NCI-H187 treated with DMSO at 0.1 percent for 48 hours (cell line): ENCODE measurements around the gene DERA.
"Not testable (repeated sequence)": the region's sequence is repeated elsewhere in the genome, so short reads cannot be mapped to it uniquely, and the experiment has no call there.

ENCODE experiments used
- DNase-seq: peaks from one replicate; lab custom pipeline; 2025; lab: John Stamatoyannopoulos, UW

The DERA gene

GRCh38 chr12:15963271-15963670 lies 52.1 kb downstream of the DERA start:
- no peak for DNase-seq

- no peak for DNase-seq
Observed at GRCh38 chr12:15966426-15966825, 55.3 kb downstream of the DERA start.

- DNase-seq: not testable (repeated sequence)
Observed at GRCh38 chr12:15967053-15967452, 55.9 kb downstream of the DERA start.

- no peak for DNase-seq
Observed at GRCh38 chr12:15971211-15971610, 60.1 kb downstream of the DERA start.

- no peak for DNase-seq
Observed at GRCh38 chr12:15972894-15973293, 61.8 kb downstream of the DERA start.

GRCh38 chr12:15977999-15978951 lies 67.1 kb downstream of the DERA start:
- no peak for DNase-seq

GRCh38 chr12:15979096-15980092 lies 68.3 kb downstream of the DERA start:
- DNase-seq: no peak

GRCh38 chr12:15982071-15982470 lies 70.9 kb downstream of the DERA start:
- no peak for DNase-seq

GRCh38 chr12:15982471-15982870 lies 71.3 kb downstream of the DERA start:
- no peak for DNase-seq

GRCh38 chr12:15982921-15983320 lies 71.8 kb downstream of the DERA start:
- no peak for DNase-seq

GRCh38 chr12:15984097-15984800 lies 73.1 kb downstream of the DERA start:
- DNase-seq: no peak

GRCh38 chr12:15984963-15985362 lies 73.8 kb downstream of the DERA start:
- no peak for DNase-seq

GRCh38 chr12:15987696-15988095 lies 76.6 kb downstream of the DERA start:
- no peak for DNase-seq

GRCh38 chr12:15988983-15989755 lies 78.0 kb downstream of the DERA start:
- DNase-seq: no peak

- no peak for DNase-seq
Observed at GRCh38 chr12:15995801-15996200, 84.7 kb downstream of the DERA start.

GRCh38 chr12:15996254-15996653 lies 85.1 kb downstream of the DERA start:
- DNase-seq: no peak

- no peak for DNase-seq
Observed at GRCh38 chr12:15996948-15997347, 85.8 kb downstream of the DERA start.

GRCh38 chr12:15997910-15998309 lies 86.8 kb downstream of the DERA start:
- no peak for DNase-seq

- DNase-seq: no peak
Observed at GRCh38 chr12:16002880-16003279, 91.7 kb downstream of the DERA start.

GRCh38 chr12:16003460-16003859 lies 92.3 kb downstream of the DERA start:
- no peak for DNase-seq

GRCh38 chr12:16006752-16007151 lies 95.6 kb downstream of the DERA start:
- DNase-seq: no peak
